Endometrium (tissue), 2 donors: ENCODE data around the gene KCNK5.

Experiments used
- FAIRE-seq: peaks from 2 replicates; lab custom pipeline; 2012; peaks lifted over from hg19 to GRCh38; lab: Jason Lieb, UNC
- donor health status: control.
- donor health status: control.

The KCNK5 gene

DNA sequence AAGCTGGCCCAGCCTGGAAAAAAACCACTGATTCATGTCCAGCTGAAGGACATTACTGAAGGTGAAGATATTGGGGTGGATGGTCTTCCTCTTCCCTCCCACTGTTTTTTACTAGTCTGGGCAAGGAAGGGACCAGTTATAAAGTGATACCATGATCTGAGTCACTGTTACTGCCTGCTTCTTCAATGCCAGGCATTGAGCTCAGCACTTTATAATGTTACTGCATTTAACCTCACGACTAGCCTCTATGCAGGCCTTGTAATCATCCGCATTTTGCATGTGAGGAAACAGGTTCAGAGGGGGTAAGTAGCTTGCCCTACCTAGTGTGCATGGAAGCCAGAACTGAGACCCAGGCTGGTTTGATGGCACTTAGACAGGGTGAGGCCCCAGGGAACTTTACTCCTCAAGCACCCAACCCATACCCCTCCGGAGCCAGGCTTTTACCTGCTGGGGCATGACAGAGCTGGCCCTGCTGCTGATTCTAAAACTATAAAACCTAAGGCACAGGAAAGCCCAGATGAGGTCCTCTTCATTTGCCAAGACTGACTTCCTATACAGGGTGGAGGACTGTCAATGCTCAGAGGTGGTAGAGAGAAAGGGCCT, 11.0 kb upstream of the KCNK5 start:
- no peak for FAIRE-seq

DNA sequence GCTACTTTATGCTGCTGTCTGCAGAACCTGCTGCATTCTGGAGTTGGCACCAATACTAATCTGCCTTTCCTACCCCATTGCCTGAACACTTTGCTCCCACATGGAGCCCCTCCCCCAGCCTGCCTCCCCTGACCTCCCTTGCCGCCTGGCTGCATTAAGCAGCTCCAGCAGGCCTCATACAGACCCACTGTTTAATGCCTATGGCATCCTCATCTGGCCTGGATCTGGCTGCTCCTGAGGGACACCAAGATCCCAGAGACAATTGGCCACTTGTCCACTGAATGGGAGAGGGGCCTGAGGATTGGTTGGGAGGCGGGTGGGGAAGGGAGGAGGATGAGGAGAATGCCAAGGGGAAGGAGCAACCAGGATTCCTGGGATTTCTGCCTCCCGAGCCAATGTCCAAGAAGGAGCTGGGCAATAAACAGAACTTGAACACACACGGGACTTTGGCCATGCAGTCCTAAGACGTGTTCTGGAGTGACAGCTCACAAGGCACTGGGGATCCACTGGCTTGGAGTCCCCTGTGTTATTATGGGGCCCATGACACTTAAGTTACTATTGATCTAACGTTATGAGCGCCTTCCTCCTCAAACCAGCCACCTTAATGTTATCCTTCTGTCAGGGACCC, 10.4 kb upstream of the KCNK5 start:
- FAIRE-seq, result no peak

DNA sequence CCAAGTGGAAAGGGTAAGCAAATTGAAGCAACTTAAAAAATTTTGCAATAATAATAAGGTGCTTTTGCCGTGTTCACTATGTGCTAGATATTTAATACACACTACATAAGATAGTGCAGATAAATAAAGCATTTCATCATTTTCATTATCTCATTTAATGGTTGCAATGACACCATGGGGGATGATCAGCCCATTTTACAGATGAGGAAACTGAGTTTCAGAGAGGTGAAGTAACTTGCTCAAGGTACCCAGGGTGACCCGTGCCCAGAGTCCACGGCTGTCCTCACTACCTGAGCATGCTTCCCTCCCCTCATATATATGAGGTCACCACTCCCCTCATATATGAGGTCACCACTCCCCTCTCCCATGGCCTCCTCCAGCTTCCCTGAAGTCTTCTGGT, 7.5 kb upstream of the KCNK5 start:
- FAIRE-seq, result no peak

DNA sequence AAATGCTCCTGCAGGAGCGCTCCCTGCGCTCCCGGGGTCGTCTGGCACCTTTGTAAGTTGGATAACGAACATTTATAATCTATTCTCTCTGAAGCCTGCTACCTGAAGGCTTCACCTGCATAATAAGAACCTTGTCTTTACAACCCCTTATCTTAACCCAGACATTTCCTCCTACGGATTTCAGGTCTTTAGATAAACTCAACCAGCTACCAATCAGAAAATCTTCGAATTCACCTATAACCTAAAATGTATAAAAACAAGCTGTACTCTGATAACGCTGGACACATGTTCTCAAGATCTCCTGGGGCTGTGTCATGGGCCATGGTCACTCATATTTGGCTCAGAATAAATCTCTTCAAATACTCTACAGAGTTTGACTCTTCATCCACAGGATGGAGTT, 4.1 kb upstream of the KCNK5 start:
- no peak for FAIRE-seq

DNA sequence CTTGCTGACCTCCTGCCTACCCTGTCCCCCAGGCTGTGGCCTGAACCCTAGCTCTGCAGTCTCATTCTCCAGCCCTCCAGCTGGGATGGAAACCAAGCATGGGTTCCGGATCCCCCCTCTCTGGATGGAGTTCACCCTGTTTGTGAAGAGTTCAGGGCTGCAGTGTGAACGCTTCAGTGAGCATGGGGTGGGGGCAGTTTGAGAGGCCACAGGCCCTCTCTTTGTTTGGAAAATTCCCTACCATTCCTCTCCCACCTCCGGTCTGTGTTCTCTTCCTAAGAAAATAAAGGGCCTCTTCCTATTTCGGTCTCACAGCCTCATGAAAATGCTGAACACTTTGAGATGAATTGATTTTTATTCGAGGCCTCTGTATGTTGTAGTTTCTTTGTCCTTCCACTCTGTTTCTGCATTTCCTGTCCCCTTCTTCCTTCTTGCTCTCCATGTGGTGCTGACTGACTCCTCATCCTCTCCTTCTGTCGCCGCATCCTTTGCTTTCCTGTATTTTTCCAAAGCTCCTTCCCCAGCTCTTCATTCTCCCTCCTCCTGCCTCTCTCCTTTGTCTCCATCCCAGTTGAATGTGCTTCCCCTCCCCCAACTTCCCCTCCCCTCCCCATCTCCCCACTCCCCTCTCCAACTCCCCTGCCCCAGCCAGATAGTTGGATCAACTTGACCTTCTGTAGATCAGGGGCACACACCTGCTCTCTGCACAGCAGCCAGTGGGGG, 2.4 kb upstream of the KCNK5 start:
- FAIRE-seq, result no peak

DNA sequence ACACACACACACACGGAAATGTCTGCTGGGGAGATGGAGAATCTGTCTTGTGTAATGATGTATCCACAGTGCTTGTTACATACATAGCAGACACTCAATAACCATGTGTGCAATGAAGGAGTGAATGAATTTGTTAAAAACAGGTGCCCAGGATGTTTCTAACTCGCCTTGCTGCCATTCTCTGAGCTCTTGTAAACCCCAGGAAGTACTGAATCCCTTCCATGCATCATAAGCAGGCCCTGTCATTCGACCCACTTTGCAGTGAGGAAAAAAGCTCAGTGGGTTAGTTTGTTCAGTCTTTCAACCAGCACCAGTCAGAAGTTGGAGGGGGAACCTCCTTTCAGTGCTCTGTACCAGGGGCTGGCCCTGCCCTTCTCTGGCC, 1.4 kb upstream of the KCNK5 start:
- no peak for FAIRE-seq

DNA sequence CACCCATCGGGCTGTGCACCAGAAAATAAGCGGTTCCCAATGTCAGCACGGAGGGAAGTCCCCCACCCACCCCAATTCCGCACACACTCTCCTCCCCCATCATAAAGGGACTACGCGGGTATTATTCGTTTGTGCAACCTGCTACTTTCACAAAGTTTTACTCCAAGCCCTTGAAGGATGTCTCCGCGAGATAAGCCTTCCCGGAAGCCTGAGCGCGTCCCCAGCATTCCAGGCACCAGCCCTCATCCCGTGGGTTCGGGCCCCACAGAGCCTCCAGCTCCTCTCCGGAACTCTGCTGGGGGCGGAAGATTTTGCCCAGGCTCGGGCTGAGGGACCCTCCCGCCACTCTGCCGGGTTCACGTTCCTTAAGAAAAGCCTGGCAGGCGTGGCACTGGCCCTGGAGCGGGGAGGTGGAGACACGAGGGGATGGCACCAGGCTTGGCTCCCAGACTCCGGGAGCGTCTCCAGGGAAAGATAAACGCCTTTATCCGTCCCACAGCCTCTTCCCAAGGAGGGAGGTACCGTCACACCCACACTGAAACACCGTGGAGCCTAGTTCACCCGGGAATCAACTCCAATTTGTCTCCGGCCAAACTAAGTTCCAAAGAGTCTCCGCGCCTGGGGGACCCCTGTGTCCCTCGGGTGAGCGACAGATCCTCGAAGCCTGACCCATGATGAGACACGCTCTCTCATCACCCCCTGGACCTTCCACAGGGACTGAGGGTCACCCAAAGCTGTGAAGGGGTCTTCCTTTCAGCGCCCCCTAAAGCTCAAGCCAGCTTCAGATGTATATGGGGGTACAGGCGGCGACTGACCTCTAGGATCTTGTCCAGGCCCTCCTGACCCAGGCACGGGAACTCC, 934 bp downstream of the KCNK5 start:
- no peak for FAIRE-seq

DNA sequence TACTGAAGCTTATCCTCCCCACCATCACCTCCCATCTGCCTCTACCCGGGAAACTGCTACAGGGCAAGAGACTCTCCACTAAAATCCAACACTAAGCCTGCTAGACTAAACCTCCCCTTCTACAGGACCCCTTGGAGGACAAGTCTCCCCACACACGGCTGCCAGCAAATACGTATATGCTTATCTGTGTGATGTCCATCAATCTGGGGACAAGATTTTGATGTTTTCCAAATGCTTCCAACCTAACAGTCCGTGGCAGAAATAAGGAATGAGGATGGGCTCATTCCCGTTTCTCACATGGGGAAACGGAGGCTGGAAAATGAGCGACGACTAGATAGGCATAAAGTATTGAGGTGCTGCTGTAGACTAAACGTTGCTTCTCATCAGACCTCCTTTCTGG, 1.8 kb downstream of the KCNK5 start:
- FAIRE-seq, result no peak

DNA sequence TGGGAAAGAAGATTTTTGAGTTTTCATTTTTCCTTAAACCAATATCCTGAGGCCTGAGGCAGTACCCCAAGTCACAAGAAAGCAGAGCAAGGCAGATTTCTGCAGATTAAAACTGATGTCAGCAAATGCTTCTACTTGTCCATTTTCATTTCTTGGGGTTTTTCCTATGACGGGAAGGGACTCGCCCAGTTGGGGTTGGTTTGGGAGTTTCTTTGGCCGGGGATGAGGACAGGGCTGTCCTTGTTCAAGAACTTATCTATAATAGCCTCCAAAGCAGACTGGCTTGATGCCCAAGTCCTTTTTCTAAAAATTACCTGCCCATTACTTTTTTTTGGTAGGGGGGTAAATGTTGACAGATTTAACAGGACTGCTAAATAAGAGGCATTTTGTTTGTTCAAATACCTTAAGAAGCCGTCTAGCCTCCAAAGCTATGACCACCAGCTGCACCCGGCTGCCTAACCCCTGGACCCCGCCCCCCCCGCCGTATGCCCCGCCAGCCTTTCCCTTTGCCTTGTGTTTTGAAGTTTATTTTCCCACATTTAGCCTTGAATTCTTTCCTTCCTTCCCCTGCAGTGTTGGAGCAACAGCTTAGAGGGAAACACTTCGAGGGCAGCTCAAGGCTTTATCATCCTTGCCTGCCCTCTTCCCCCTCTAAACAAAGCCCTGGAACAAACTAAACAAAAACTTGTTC, 2.5 kb downstream of the KCNK5 start:
- FAIRE-seq, result no peak

DNA sequence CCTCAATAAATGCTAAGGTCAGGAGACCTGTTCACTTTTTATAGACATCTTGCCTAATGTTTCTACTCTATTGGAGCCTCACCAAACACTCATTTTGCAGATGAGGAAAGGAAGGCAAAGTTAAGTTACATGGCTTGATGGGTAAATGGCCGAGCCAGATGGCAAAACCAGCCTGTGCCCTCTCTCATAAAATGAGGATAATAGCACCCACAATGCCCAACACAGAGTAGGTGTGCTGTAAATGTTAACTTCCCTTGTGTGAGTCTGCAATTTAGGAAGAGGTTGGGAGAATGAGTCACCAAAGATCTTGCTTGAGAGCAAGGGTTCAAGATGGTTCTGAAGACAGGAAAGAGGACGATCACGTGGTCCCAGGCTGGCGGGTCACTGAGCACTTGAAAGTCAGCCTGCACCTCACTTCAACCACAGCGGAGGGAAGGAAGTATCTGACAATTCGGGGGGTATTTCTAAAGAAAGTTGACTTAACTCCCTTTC, 3.3 kb downstream of the KCNK5 start:
- FAIRE-seq, result no peak

DNA sequence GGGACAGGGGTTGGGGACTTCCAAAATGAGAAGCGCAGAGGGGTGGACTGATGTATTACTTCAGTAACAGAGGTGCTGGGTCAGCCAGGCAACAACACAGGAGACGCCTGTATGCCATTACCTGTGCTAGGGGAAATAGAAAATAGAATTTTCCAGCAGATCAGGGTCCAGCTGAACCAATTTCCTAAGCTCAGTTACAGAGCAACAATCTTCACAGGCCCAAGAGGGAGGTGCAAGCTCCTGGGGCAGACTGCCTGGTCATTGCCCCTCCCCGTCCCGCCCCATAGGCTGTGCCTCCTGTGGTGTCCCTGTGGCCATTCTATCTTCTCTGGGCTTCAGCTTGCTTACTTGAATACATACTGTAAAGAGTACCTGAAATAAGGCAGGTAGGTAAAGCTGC, 3.7 kb downstream of the KCNK5 start:
- no peak for FAIRE-seq

DNA sequence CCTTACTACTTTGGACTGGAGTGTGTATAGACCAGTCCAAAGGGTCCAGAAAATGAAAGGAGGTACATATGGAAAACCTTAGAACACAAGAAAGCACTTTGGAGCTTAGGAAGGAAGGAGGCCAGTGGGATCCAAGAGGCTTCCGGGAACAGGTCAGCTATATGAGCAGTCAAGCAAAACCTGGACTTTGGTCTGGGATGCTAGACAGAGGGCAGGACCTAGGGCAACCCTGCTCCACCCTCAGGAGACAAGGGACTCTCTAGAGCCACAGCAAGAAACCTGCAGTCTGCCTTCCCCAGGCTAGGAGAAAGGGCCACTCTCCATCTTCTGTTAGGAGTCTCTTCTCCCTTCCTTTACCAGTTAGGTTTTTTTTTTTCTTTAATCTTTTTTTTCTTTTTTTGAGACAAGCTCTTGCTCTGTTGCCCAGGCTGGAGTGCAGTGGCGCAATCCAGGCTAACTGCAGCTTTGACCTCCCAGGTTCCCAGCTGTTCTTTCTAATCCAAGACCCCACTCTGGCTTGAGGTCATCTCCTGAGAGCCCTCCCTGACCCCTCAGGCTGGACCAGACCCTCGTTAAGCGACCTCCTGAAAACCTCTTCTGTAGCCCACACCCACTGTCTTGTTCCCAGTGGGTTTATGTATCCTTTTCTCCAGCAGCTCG, 4.6 kb downstream of the KCNK5 start:
- no peak for FAIRE-seq

DNA sequence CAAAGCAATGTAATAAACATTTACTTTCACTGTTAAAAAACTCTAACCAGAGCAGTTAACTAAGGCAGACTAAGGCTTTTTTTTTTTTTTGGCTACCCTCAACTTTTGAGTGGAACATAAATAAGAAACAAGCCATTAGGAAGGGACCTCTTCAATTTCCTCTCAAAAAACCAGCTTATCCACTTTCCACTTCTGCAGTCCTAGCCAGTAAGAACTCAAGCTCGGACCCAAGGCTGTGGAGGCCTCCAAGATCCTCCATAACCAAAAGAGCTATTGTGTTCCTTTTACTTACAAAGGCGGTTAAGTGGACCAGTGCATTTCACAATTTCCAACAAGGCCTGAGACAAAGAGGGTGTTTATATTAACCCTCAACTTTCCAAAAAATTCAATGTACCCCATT, 5.3 kb downstream of the KCNK5 start:
- no peak for FAIRE-seq

DNA sequence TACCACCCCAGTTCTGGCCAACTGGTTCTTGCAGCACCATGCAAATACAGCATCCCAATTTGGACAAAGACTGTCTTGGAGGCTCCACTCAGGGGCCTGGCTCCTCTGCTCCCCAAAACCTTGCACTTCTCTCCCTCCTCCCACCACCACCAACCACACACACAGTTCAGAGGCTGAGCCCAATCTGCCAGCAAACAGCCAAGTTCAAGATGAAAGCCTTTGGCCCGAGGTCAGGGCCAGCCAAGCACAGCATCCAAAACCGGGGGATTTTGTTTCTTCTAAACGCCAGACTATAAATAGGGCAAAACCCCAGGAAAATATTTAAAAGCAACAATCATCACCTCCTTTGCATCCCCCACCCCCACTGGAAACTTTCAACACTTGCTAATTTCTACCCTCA, 5.7 kb downstream of the KCNK5 start:
- no peak for FAIRE-seq

DNA sequence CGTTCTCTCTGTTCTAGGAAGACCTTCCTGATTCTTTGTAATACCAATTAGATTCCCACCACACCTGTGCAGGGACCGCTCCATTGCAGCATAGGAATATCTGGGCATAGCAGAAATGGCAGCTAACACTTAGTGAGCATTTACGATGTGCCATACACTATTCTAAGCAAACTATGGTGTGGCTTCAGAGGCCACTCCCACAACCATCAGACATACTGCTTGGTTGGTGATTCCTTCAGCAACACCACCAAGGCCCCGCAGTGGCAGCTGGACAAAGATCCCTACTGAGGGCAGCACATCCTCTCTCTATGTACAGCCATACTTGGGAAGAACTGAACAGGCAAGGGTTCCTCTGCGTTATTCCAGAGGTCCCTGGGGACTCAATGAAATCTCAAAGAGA, 6.2 kb downstream of the KCNK5 start:
- FAIRE-seq, result no peak

DNA sequence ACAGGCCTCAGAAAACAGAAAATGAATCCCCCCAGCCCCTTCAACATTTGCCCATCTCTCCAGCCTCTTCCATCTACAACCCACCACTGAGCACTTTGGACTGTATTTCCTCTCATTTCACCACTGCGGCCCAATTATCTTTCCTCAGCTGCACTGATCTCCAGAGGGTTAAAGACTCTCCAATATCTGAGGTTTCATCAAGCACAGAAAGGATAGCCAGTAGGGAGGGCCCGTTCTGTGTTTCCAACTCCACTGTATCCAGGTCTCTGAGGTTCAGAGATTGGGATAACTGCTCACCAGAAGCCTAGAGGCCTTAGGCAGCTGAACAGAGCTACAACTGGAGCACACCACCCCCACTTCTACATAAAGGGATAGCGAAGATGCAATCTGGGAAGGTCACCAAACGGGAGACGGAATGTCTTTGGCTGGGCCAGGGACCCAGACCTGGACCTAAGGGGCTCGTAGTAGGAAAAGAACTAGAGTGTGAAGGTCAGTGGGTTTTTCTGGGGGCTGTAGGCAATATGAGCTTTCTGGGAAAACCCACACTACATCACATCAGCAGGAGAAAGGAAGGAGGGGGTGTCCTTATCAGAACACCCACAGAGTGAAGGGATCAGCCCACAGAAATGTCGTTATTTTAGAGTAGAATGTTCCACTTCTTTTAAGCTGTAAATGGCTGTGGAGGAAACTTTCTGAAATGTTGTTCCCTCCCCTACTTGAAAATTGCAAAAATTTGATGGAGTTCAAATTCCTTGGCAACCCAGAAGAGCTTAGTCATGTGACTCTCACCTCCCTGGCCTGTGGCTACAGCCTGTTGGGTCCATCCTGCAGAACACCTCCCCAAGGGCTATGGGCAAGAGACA, 7.3 kb downstream of the KCNK5 start:
- no peak for FAIRE-seq

DNA sequence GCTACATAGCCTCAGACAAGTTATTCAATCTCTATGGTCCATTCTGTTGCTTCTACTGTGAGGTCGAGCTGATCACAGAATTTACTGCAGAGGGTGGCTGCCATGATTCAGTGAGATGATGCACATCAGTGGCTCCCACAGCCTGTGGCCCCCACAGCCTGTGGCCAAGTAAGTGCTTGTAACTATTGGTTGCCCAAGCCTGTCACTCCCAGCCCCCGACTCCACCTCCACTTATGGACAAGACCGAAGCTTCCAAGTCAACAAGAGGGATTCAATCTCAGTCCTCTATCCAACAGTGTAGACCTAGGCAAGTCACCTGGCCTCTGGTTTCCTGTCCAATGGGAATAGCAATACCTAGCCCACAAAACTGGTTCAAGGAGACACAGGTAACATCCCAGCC, 8.2 kb downstream of the KCNK5 start:
- FAIRE-seq, result no peak

DNA sequence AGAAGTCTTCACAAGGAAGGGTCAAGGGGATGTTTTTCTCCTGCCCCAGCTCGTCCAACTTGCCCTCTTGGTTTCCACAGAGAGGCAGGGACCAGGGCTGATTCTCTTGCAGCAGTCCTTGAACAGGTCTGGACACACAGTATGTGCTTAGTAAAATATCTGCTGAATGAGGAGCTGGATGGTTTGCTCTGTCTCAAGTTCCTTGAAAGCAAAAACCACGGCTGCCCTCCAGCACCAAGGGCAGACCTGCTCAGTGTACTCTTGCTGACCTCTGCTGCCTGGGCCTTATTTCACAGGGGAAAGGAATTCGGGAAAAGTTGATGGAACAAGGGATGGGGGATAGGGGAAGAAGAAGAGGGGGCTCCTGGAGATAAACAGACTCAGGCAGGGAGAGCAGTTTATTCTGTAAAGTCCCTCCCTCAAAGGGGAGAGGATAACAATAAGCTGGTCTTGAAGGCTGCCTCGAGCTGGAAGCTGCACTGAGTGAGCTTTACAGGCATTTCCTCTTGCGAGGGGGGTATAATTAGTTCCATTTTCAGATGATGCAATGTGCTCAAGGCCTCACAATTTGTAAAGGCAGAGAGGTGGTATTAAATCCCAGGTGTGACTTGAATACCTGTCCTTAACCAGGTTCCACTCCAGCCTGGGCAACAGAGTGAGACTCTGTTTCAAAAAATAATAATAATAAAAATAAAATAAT, 10.3 kb downstream of the KCNK5 start:
- no peak for FAIRE-seq

DNA sequence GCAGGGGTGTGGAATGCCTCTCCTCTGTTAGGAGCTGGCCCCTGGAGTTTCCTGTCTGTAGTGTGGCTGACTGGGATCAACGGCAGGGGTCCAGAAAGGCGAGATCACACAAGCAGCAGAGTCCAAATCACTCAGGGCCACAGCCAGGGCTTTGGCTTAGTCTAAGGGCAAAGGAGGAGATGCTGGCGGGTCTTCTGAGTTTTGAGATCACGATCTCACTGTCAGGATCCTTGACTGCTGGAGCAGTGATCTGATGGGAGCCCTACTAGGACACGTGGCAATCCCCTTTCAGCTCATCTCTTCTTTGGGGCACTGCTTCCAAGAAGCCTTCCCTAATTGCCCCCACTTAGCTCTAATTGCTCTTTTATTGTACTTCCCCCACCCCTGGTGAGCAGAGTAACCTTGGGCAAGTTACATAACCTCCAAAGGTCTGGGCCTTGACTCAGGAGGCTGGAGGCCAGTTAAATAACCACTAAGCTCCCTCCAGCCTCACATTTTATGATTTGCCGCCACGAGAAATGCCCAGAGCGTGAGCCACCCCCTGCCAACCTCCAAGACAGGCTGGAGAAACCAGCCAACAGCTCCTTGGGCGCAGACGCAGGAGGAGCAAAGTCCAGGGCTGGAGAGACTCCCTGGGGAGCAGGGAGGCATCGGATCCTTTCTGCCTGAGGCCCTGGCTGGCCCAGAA, 12.0 kb downstream of the KCNK5 start:
- no peak for FAIRE-seq
